Activated T-cell treated with anti-CD3 and anti-CD28 coated beads, Interleukin-2, amount 50 U/mL, for 4 hours (primary cell): ENCODE measurements around the gene IMMP2L. TPM values are rescaled to one million over a fixed set of nuclear protein-coding genes. Genes with fewer than 3 reads are reported as not detected.
"Not testable (repeated sequence)": the region's sequence is repeated elsewhere in the genome, so short reads cannot be mapped to it uniquely, and the experiment has no call there.

Experiments used
- ATAC-seq, 2 donors: fragments of 200-7000 bp; cut with Tn5 transposase; one replicate each; pipeline ENCODE4 v1.10.0; 2021
- DNase-seq: peaks from one replicate; pipeline ENCODE4 v3.0.0-alpha.2; 2020
- H3K27me3 Mint-ChIP-seq: one replicate; pipeline ENCODE4 v1.8.0; 2021; ENCODE audit warnings: low read depth, mixed read lengths
- H3K36me3 Mint-ChIP-seq: one replicate; pipeline ENCODE4 v1.8.0; 2022; ENCODE audit warnings: mixed read lengths; ENCODE audit not compliant: insufficient read depth
- H3K4me1 Mint-ChIP-seq: one replicate; pipeline ENCODE4 v1.8.0; 2021; ENCODE audit warnings: low read depth, mixed read lengths
- H3K4me3 Mint-ChIP-seq: one replicate; pipeline ENCODE4 v1.8.0; 2021; ENCODE audit warnings: mild to moderate bottlenecking, moderate library complexity, mixed read lengths
- H3K9me3 Mint-ChIP-seq: one replicate; pipeline ENCODE4 v1.8.0; 2021; ENCODE audit warnings: mixed read lengths
- total RNA-seq, 3 donors: library from RNA; stranded (reverse); gene quantifications; one replicate each; pipeline ENCODE4 v1.2.1, GENCODE V29; 2021

The IMMP2L gene
- total RNA-seq, 3 donors from 2014 or later = 18.7 to 22.9 (median 19.2) TPM

- no peak overlapping the region for H3K4me3 Mint-ChIP-seq
Observed at GRCh38 chr7:110960811-110961210, 601.5 kb downstream of the IMMP2L start.

GRCh38 chr7:110948280-110948679 lies 614.0 kb downstream of the IMMP2L start:
- DNase-seq (no peak), ATAC-seq (no peak)
- H3K27me3 Mint-ChIP-seq = no peaks in the 10 kb centered on the region
- H3K4me1 Mint-ChIP-seq = peaks cover 2% of the 10 kb centered on the region
- H3K9me3 Mint-ChIP-seq = no peaks in the 10 kb centered on the region
- peaks cover 5% of the 10 kb centered on the region for H3K36me3 Mint-ChIP-seq
- no peak overlapping the region for H3K4me3 Mint-ChIP-seq

More at GRCh38 chr7:110960811-110961210, 601.5 kb downstream of the IMMP2L start:
- DNase-seq (no peak), ATAC-seq (no peak)
- no peaks in the 10 kb centered on the region for H3K9me3 Mint-ChIP-seq
- no peaks in the 10 kb centered on the region for H3K27me3 Mint-ChIP-seq
- peaks cover 3% of the 10 kb centered on the region for H3K36me3 Mint-ChIP-seq
- H3K4me1 Mint-ChIP-seq = no peaks in the 10 kb centered on the region

GRCh38 chr7:110947408-110947807 lies 614.9 kb downstream of the IMMP2L start:
- H3K9me3 Mint-ChIP-seq = no peaks in the 10 kb centered on the region
- no peaks in the 10 kb centered on the region for H3K27me3 Mint-ChIP-seq
- peaks cover 2% of the 10 kb centered on the region for H3K4me1 Mint-ChIP-seq
- H3K36me3 Mint-ChIP-seq = peaks cover 5% of the 10 kb centered on the region
- H3K4me3 Mint-ChIP-seq = no peak overlapping the region
- ATAC-seq (no peak), DNase-seq (no peak)

GRCh38 chr7:110944966-110945644 lies 617.2 kb downstream of the IMMP2L start:
- Mint-ChIP-seq H3K4me3 (no peak overlapping the region), H3K36me3 (peaks cover 5% of the 10 kb centered on the region), H3K27me3 (no peaks in the 10 kb centered on the region), H3K4me1 (peaks cover 5% of the 10 kb centered on the region), H3K9me3 (no peaks in the 10 kb centered on the region)
- ATAC-seq = no peak
- DNase-seq = no peak

- ATAC-seq (no peak), DNase-seq (no peak)
- Mint-ChIP-seq H3K27me3 (no peaks in the 10 kb centered on the region), H3K9me3 (no peaks in the 10 kb centered on the region), H3K4me3 (no peak overlapping the region), H3K4me1 (peaks cover 5% of the 10 kb centered on the region), H3K36me3 (peaks cover 5% of the 10 kb centered on the region)
Observed at GRCh38 chr7:110944448-110944847, 617.8 kb downstream of the IMMP2L start.

- Mint-ChIP-seq H3K9me3 (no peaks in the 10 kb centered on the region), H3K4me3 (no peak overlapping the region), H3K36me3 (peaks cover 5% of the 10 kb centered on the region), H3K4me1 (peaks cover 5% of the 10 kb centered on the region), H3K27me3 (no peaks in the 10 kb centered on the region)
- no peak for ATAC-seq
- no peak for DNase-seq
Observed at GRCh38 chr7:110943701-110944345, 618.5 kb downstream of the IMMP2L start.

- Mint-ChIP-seq H3K27me3 (no peaks in the 10 kb centered on the region), H3K4me1 (peaks cover 5% of the 10 kb centered on the region)
Observed at GRCh38 chr7:110941385-110941784, 620.9 kb downstream of the IMMP2L start.

GRCh38 chr7:110940756-110941155 lies 621.5 kb downstream of the IMMP2L start:
- Mint-ChIP-seq H3K27me3 (no peaks in the 10 kb centered on the region), H3K4me3 (no peak overlapping the region), H3K9me3 (peaks cover 6% of the 10 kb centered on the region), H3K36me3 (peaks cover 5% of the 10 kb centered on the region), H3K4me1 (peaks cover 5% of the 10 kb centered on the region)
- ATAC-seq (no peak), DNase-seq (no peak)

More at GRCh38 chr7:110941385-110941784, 620.9 kb downstream of the IMMP2L start:
- ATAC-seq (no peak), DNase-seq (no peak)
- Mint-ChIP-seq H3K9me3 (peaks cover 6% of the 10 kb centered on the region), H3K36me3 (peaks cover 5% of the 10 kb centered on the region), H3K4me3 (no peak overlapping the region)

GRCh38 chr7:110938165-110938564 lies 624.1 kb downstream of the IMMP2L start:
- Mint-ChIP-seq H3K9me3 (peaks cover 13% of the 10 kb centered on the region), H3K36me3 (no peaks in the 10 kb centered on the region), H3K4me1 (peaks cover 3% of the 10 kb centered on the region), H3K4me3 (no peak overlapping the region), H3K27me3 (no peaks in the 10 kb centered on the region)
- DNase-seq (no peak), ATAC-seq (no peak)

- not testable (repeated sequence) for H3K36me3 Mint-ChIP-seq, H3K4me1 Mint-ChIP-seq, H3K27me3 Mint-ChIP-seq, ATAC-seq, H3K4me3 Mint-ChIP-seq, DNase-seq
- peaks cover 13% of the 10 kb centered on the region for H3K9me3 Mint-ChIP-seq
Observed at GRCh38 chr7:110936665-110937064, 625.6 kb downstream of the IMMP2L start.

- no peaks in the 10 kb centered on the region for H3K27me3 Mint-ChIP-seq
- DNase-seq (no peak), ATAC-seq (peak; percentile 67 to 71)
- H3K36me3 Mint-ChIP-seq = no peaks in the 10 kb centered on the region
- no peak overlapping the region for H3K4me3 Mint-ChIP-seq
- H3K9me3 Mint-ChIP-seq = peaks cover 7% of the 10 kb centered on the region
- H3K4me1 Mint-ChIP-seq = peaks cover 14% of the 10 kb centered on the region
Observed at GRCh38 chr7:110929480-110930249, 632.6 kb downstream of the IMMP2L start.

GRCh38 chr7:110922906-110923305 lies 639.4 kb downstream of the IMMP2L start:
- ATAC-seq (no peak), DNase-seq (no peak)
- peaks cover 14% of the 10 kb centered on the region for H3K4me1 Mint-ChIP-seq
- no peak overlapping the region for H3K4me3 Mint-ChIP-seq
- H3K27me3 Mint-ChIP-seq = no peaks in the 10 kb centered on the region
- H3K9me3 Mint-ChIP-seq = no peaks in the 10 kb centered on the region
- H3K36me3 Mint-ChIP-seq = peaks cover 3% of the 10 kb centered on the region

- no peak for ATAC-seq
- no peak overlapping the region for H3K4me3 Mint-ChIP-seq
- peaks cover 5% of the 10 kb centered on the region for H3K36me3 Mint-ChIP-seq
- H3K4me1 Mint-ChIP-seq = peaks cover 14% of the 10 kb centered on the region
- H3K9me3 Mint-ChIP-seq = no peaks in the 10 kb centered on the region
- DNase-seq = no peak
- no peaks in the 10 kb centered on the region for H3K27me3 Mint-ChIP-seq
Observed at GRCh38 chr7:110921595-110922151, 640.6 kb downstream of the IMMP2L start.

- Mint-ChIP-seq H3K4me3 (no peak overlapping the region), H3K4me1 (peaks cover 14% of the 10 kb centered on the region), H3K9me3 (peaks cover 2% of the 10 kb centered on the region), H3K36me3 (peaks cover 5% of the 10 kb centered on the region), H3K27me3 (no peaks in the 10 kb centered on the region)
- ATAC-seq = peak; percentile 18 to 43
- no peak for DNase-seq
Observed at GRCh38 chr7:110918949-110919548, 643.2 kb downstream of the IMMP2L start.
